GM13977 (cell line): Measurements from ENCODE around the gene PXMP2.

Source experiments
- DNase-seq: peaks from one replicate; pipeline ENCODE4 v3.0.0; 2012; ENCODE audit warnings: low spot score
- in situ Hi-C: fragments of 300-500 bp; cut with MboI; formaldehyde crosslinking; loops from one replicate; pipeline ENCODE4 v1.12.0; 2022; ENCODE audit warnings: low sequenced_read_pairs, low pct_unique_long_range_greater_than_20kb, mixed read lengths, inconsistent platforms; ENCODE audit not compliant: unreplicated experiment
- TF ChIP-seq, protein P1 (sequence below): IDR thresholded peaks from 2 replicates; pipeline ENCODE4 v1.5.1; 2012; ENCODE audit warnings: mild to moderate bottlenecking, control low read depth; ENCODE audit not compliant: insufficient read depth; ENCODE audit errors: extremely low read depth, missing control alignments

PXMP2 gene

DNA sequence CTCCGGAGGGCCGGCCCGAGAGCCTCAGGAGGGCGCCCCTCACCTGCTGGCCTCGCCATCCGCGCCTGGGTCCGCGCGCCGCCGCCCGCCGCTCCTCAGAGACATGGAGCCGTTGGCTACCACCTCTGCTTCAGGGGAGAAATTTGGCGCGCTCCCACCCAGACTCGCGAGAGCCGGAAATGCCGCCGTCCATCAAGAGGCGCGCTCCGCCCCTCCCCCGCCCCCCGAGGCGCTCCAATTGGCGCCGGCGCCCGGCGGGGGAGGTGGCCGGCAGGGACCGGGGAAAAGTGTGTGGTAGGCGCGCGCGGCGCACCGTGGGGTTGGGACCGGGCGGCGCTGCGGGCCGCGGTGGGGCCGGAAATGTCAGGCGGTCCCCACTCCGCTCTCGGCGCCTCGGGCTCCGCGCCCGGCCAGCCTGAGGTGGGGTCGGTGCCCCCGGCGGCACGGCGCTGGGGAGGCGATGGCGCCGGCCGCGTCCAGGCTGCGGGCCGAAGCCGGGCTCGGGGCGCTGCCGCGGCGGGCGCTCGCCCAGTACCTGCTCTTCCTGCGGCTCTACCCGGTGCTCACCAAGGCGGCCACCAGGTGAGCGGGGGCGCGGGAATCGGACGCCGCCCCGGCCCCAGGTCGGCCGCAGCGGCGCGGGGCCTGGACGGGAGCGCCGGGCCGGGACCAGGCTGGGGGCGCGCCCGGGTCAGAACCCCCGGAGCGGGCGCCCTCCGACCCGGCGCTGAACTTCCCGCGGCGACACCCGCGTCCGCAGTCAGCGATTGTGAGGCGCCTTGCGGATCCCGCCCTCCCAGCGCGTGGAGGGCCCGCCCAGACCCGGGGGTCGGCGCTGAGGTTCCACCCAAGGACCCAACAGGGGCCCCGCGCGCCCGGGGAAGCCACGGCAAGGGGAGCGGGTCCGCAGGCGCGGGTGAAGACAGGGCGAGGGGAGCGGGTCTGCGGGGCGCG is at the start of gene PXMP2, which contains the start of gene POLE:
Gene PXMP2, plus strand, starts transcription at position 377 of the 954 bp plus-strand sequence. Its CDS starts 84 bp downstream, at position 461.
Gene POLE, minus strand, starts transcription at position 132 of the 954 bp plus-strand sequence. Its CDS starts 27 bp downstream, at position 105.
- TF ChIP-seq, protein P1, sequence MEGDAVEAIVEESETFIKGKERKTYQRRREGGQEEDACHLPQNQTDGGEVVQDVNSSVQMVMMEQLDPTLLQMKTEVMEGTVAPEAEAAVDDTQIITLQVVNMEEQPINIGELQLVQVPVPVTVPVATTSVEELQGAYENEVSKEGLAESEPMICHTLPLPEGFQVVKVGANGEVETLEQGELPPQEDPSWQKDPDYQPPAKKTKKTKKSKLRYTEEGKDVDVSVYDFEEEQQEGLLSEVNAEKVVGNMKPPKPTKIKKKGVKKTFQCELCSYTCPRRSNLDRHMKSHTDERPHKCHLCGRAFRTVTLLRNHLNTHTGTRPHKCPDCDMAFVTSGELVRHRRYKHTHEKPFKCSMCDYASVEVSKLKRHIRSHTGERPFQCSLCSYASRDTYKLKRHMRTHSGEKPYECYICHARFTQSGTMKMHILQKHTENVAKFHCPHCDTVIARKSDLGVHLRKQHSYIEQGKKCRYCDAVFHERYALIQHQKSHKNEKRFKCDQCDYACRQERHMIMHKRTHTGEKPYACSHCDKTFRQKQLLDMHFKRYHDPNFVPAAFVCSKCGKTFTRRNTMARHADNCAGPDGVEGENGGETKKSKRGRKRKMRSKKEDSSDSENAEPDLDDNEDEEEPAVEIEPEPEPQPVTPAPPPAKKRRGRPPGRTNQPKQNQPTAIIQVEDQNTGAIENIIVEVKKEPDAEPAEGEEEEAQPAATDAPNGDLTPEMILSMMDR, result no peak
- in situ Hi-C loops, result no loop called here
- DNase-seq, result peak; percentile 100

DNA sequence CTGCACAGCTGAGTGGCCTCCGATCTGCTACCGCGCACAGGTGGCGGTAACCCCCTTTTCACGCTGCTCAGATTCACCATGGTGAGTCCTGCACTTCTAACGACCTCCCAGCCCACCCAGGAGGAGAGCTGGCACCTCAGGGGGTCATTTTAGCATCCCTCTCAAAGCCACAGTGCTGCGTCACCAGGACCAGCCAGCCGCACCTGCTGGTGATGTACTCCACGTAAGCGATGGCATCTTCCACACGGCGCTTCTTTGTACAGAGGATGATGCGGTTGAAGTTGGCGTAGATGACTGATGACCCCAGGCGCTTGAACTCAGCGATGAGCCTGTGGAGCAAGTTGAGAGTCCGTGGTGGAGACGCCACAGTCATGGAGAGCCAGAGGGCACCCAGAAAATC is 49.6 kb upstream of the PXMP2 start:
- in situ Hi-C loops, result no loop called here
- TF ChIP-seq, protein P1, result no peak
- DNase-seq, result no peak

DNA sequence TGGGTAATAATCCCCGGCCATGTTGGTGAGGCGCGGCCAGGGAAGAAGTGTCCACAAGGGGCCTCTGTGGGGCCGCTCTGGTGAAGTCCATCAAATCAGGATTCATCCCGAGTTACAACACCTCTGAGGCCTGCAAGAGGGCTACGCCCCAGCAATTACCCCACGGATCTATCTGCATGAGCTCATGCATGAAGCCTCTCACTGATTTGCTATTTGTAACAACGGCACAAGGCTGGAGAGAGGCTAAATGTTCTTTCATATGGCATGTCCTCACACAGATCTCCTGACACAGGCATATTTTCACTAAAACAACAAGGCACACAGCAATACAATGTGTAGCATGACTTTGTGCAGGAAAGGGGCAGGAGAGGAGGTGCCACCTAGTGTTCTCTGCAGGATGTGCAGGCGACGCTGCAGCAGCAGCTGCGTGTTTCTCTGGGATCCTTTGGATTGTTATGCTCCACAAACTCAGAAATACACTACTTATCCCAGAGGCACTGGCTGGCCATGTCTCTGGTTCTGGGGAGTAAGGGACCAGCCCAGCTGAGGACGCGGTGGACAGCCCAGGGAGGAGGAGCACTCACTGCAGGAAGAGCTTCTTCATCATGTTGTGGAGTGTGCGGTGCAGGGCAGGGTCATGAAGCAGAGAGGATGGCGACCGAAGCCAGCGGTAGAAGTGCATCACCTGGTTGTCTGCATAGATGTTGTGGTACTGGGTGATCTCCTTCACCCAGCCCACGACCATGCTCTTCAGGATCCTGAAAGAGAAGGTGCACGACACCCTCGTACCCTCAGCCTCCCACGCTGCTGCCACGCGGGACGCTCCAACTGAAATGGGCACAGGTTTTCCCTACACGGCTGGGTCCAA is 48.6 kb upstream of the PXMP2 start:
- in situ Hi-C loops, result no loop called here
- TF ChIP-seq, protein P1, result peak; percentile 65
- peak; percentile 63 for DNase-seq

DNA sequence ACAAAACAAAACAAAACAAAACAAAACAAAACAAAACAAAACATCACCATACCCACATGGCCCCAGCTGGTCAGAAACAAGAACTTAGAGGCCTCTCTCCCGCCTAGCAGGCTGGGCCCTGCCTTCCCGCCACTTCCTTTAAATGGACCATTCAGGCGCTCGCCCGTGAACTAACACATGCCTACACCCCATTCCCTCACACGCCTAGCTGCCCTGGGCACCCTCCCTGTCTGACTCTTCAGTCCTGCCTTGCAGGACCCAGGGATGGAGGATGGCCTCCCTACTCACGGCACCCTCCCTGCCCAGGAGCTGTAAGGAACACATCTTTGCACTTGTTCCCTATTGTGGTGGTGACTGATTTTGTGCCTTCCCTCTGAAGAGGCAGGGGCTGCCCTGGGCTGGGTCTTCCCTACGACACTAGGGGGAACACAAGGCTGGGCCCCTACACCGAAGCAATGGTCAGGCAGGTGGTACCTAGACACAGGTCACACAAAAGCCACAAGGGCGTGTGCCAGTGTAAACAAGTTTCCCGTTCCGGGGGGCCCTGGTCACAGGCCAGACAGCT is 47.3 kb upstream of the PXMP2 start:
- in situ Hi-C loops, result no loop called here
- DNase-seq, result no peak
- TF ChIP-seq, protein P1, result no peak

DNA sequence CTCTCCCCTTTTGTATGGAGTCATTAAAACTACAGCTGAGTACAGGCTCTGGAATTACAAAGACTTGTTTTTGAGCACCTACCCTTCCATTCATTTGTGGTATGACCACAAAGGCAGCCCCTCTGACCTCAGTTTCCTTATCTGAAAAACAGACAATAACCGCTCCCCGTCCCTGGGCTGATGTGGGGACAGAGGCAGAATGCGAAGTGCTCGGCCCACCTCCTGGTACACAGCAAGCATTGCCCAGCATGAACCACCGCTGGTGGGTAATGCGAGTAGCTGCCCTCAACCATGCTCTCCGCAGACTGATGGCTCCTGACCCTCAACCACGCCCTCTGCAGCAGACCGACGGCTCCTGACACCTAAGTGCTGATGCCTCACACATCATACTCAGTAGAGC is 46.5 kb upstream of the PXMP2 start:
- in situ Hi-C loops, result no loop called here
- TF ChIP-seq, protein P1, result no peak
- DNase-seq, result no peak

DNA sequence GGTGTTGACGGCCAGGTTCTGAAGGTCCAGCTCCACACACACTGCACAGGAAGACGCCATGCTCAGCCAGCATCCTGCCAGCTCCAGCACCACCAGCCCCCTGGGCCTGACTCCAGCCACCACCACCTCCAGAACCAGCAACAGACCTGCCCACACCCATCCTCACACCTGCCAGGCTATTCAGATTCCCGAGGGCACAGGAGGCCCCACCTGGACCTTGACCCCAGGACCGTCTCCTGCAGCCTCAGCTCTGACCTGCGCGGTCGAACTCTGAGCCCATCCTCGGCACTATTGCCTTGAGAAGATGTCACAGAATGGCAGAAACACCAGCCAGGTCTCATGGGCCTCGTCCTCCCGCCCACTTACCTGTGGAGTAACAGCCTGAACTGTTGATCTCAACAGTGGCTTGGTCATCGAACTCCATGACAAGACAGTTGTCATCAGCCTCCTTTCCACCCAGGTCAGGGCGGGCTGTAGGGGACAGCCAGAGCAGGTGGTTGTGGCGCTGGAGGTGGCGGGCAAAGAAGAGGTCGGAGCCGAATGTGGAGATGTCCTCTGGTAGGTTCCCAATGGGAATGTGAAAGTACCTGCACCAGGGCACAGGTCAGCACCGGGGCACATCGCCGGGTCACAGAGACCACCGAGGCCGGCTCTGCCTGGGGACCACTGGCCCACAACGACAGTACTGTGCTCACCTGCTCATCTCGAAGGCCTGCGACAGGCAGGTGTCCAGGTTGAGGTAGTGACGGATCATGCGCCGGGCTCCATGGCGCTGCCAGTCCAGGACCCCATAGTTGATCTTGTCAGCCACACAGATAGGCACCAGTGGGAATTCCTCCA is 45.4 kb upstream of the PXMP2 start:
- in situ Hi-C loops, result no loop called here
- TF ChIP-seq, protein P1, result no peak
- DNase-seq, result no peak
